Measurements from ENCODE around the gene CCDC102A. TPM values are rescaled to one million over a fixed set of nuclear protein-coding genes. Genes with fewer than 3 reads are reported as not detected.

Gene CCDC102A
- total and polyA plus RNA-seq, 2 of the 13 experiments (the other 11 are each of a cell fraction or from before 2014, with no cell fraction given), result 2.1 to 2.8 TPM

DNA sequence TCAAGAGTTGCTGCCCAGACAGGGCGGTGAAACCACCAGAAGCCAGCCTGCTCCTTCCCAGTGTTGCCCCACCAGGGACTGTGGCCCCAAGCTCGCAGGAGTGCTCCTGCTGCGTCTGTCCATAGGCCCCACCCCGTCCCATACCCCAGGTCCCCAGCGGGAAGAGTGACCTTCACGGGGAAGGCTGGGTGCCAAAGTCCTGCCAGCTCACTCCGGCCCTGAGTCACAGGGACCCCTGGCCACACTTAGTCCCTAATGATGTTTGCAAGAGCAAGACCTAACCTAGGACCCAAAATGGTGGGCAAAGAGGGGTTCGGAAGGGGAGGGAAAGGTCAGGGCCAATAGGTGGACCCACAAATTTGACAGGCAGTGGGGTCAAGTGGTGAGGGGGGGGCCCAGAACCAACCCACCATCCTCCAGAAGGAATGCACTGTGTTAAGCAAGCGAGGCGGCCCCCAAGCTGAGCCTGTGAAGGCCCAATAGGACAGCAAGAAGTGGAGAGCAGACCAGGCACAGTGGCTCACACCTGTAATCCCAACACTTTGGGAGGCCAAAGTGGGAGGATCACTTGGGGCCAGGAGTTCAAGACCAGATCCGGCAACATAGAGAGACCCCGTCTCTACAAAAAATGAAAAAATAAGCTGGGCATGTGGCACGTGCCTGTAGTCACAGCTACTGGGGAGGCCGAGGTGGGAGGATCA is 53.4 kb downstream of the CCDC102A start (continued):
- TF ChIP-seq, protein P1, sequence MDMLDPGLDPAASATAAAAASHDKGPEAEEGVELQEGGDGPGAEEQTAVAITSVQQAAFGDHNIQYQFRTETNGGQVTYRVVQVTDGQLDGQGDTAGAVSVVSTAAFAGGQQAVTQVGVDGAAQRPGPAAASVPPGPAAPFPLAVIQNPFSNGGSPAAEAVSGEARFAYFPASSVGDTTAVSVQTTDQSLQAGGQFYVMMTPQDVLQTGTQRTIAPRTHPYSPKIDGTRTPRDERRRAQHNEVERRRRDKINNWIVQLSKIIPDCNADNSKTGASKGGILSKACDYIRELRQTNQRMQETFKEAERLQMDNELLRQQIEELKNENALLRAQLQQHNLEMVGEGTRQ (IDR thresholded peaks at IDR 0.05; ENCODE audit: low read depth, low read length), result no peak
- TF ChIP-seq, protein P1 (CRISPR knock-in tag; IDR thresholded peaks at IDR 0.05; ENCODE audit: borderline replicate concordance), result 0 out of 2 replicates have a peak, but pooled peaks have one; percentile 30
- TF ChIP-seq, protein P2, sequence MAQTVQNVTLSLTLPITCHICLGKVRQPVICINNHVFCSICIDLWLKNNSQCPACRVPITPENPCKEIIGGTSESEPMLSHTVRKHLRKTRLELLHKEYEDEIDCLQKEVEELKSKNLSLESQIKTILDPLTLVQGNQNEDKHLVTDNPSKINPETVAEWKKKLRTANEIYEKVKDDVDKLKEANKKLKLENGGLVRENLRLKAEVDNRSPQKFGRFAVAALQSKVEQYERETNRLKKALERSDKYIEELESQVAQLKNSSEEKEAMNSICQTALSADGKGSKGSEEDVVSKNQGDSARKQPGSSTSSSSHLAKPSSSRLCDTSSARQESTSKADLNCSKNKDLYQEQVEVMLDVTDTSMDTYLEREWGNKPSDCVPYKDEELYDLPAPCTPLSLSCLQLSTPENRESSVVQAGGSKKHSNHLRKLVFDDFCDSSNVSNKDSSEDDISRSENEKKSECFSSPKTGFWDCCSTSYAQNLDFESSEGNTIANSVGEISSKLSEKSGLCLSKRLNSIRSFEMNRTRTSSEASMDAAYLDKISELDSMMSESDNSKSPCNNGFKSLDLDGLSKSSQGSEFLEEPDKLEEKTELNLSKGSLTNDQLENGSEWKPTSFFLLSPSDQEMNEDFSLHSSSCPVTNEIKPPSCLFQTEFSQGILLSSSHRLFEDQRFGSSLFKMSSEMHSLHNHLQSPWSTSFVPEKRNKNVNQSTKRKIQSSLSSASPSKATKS (CRISPR knock-in tag; IDR thresholded peaks at IDR 0.05), result no peak
- peak; percentile 44; the same call in 1 of the 2 replicates for TF ChIP-seq MYC (CRISPR knock-in tag; IDR thresholded peaks at IDR 0.05; ENCODE audit: borderline replicate concordance)
- TF ChIP-seq, protein P3, sequence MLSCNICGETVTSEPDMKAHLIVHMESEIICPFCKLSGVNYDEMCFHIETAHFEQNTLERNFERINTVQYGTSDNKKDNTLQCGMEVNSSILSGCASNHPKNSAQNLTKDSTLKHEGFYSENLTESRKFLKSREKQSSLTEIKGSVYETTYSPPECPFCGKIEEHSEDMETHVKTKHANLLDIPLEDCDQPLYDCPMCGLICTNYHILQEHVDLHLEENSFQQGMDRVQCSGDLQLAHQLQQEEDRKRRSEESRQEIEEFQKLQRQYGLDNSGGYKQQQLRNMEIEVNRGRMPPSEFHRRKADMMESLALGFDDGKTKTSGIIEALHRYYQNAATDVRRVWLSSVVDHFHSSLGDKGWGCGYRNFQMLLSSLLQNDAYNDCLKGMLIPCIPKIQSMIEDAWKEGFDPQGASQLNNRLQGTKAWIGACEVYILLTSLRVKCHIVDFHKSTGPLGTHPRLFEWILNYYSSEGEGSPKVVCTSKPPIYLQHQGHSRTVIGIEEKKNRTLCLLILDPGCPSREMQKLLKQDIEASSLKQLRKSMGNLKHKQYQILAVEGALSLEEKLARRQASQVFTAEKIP (CRISPR knock-in tag; IDR thresholded peaks at IDR 0.05; ENCODE audit: borderline replicate concordance), result no peak
- TF ChIP-seq, protein P4, sequence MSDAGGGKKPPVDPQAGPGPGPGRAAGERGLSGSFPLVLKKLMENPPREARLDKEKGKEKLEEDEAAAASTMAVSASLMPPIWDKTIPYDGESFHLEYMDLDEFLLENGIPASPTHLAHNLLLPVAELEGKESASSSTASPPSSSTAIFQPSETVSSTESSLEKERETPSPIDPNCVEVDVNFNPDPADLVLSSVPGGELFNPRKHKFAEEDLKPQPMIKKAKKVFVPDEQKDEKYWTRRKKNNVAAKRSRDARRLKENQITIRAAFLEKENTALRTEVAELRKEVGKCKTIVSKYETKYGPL (CRISPR knock-in tag; IDR thresholded peaks at IDR 0.05), result no peak
- peak; percentile 80 for TF ChIP-seq RARA (CRISPR knock-in tag; IDR thresholded peaks at IDR 0.05)
- TF ChIP-seq ZBTB7A (CRISPR knock-in tag; IDR thresholded peaks at IDR 0.05), result peak; percentile 99
- TF ChIP-seq PCBP1 (IDR thresholded peaks at IDR 0.05; ENCODE audit: borderline replicate concordance, low read depth, low read length), result no peak; the same call in 1 of the 2 replicates
- TF ChIP-seq, protein P5, sequence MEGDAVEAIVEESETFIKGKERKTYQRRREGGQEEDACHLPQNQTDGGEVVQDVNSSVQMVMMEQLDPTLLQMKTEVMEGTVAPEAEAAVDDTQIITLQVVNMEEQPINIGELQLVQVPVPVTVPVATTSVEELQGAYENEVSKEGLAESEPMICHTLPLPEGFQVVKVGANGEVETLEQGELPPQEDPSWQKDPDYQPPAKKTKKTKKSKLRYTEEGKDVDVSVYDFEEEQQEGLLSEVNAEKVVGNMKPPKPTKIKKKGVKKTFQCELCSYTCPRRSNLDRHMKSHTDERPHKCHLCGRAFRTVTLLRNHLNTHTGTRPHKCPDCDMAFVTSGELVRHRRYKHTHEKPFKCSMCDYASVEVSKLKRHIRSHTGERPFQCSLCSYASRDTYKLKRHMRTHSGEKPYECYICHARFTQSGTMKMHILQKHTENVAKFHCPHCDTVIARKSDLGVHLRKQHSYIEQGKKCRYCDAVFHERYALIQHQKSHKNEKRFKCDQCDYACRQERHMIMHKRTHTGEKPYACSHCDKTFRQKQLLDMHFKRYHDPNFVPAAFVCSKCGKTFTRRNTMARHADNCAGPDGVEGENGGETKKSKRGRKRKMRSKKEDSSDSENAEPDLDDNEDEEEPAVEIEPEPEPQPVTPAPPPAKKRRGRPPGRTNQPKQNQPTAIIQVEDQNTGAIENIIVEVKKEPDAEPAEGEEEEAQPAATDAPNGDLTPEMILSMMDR (CRISPR knock-in tag; IDR thresholded peaks at IDR 0.05), result peak; percentile 23; the same call in 1 of the 2 replicates
- TF ChIP-seq, protein P6, sequence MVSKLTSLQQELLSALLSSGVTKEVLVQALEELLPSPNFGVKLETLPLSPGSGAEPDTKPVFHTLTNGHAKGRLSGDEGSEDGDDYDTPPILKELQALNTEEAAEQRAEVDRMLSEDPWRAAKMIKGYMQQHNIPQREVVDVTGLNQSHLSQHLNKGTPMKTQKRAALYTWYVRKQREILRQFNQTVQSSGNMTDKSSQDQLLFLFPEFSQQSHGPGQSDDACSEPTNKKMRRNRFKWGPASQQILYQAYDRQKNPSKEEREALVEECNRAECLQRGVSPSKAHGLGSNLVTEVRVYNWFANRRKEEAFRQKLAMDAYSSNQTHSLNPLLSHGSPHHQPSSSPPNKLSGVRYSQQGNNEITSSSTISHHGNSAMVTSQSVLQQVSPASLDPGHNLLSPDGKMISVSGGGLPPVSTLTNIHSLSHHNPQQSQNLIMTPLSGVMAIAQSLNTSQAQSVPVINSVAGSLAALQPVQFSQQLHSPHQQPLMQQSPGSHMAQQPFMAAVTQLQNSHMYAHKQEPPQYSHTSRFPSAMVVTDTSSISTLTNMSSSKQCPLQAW (CRISPR knock-in tag; IDR thresholded peaks at IDR 0.05), result peak; percentile 95
- TF ChIP-seq, protein P7, sequence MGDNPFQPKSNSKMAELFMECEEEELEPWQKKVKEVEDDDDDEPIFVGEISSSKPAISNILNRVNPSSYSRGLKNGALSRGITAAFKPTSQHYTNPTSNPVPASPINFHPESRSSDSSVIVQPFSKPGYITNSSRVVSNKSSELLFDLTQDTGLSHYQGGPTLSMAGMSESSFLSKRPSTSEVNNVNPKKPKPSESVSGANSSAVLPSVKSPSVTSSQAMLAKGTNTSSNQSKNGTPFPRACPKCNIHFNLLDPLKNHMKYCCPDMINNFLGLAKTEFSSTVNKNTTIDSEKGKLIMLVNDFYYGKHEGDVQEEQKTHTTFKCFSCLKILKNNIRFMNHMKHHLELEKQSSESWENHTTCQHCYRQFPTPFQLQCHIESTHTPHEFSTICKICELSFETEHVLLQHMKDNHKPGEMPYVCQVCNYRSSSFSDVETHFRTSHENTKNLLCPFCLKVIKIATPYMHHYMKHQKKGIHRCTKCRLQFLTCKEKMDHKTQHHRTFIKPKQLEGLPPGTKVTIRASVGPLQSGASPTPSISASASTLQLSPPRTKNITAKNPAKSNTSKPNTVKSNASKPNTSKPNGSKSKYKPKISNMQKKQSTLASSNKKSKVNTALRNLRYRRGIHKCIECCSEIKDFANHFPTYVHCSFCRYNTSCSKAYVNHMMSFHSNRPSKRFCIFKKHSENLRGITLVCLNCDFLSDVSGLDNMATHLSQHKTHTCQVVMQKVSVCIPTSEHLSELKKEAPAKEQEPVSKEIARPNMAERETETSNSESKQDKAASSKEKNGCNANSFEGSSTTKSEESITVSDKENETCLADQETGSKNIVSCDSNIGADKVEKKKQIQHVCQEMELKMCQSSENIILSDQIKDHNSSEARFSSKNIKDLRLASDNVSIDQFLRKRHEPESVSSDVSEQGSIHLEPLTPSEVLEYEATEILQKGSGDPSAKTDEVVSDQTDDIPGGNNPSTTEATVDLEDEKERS (CRISPR knock-in tag; IDR thresholded peaks at IDR 0.05), result peak; percentile 31; the same call in 1 of the 2 replicates
- TF ChIP-seq ZNF546 (CRISPR knock-in tag; conservative IDR thresholded peaks at IDR 0.05), result 0 out of 2 replicates have a peak, but pooled peaks have one; percentile 51
- TF ChIP-seq KDM6A (CRISPR knock-in tag; IDR thresholded peaks at IDR 0.05; ENCODE audit: low read depth), result peak; percentile 68

Data from HepG2 (cell line).